ENCODE data around the gene CHMP2A. TPM values are rescaled to one million over a fixed set of nuclear protein-coding genes. Genes with fewer than 3 reads are reported as not detected.

CHMP2A gene
- total and polyA plus RNA-seq, 2 of the 8 experiments (the other 6 are each of a cell fraction or from before 2014, with no cell fraction given) = 70.0 to 132 TPM

GRCh38 chr19:58545286-58546018 is 9.5 kb downstream of the CHMP2A start (continued):
- 0 out of 2 replicates have a peak, but pooled peaks have one; percentile 11 for TF ChIP-seq ATF2 (IDR thresholded peaks at IDR 0.05; ENCODE audit: low read length)
- no peak for TF ChIP-seq CEBPB (IDR thresholded peaks at IDR 0.05; ENCODE audit: low read depth, low read length)
- TF ChIP-seq SP2 (IDR thresholded peaks at IDR 0.05; ENCODE audit: low read length) = no peak
- no peak for TF ChIP-seq CTBP2 (IDR thresholded peaks at IDR 0.05; ENCODE audit: borderline replicate concordance, insufficient read depth, insufficient read length, low read length)
- no peak for TF ChIP-seq CHD7 (IDR thresholded peaks at IDR 0.05; ENCODE audit: insufficient replicate concordance, low read length)
- no peak for TF ChIP-seq YY1 (IDR thresholded peaks at IDR 0.05; ENCODE audit: low read depth, low read length)
- no peak for TF ChIP-seq TCF12 (IDR thresholded peaks at IDR 0.05; ENCODE audit: low read depth, low read length)
- no peak for TF ChIP-seq SP1 (IDR thresholded peaks at IDR 0.05; ENCODE audit: low read depth, low read length)
- TF ChIP-seq BACH1 (IDR thresholded peaks at IDR 0.05; ENCODE audit: low read length) = no peak

Measured in H1 (cell line).